Loucy (cell line): ENCODE data around the gene DGCR2.

ENCODE experiments used
- CTCF ChIP-seq: fragments of 200-600 bp; sonication (generic); conservative IDR thresholded peaks from 2 replicates; pipeline ENCODE4 v1.5.1; 2014; ENCODE audit warnings: mild to moderate bottlenecking, antibody characterized with exemption, low read length
- EZH2phosphoT487 ChIP-seq: fragments of 200-600 bp; IDR thresholded peaks from 2 replicates; pipeline ENCODE4 v1.6.1; 2018; ENCODE audit warnings: antibody characterized with exemption, mild to moderate bottlenecking, moderate library complexity, borderline replicate concordance

GRCh38 chr22:18997925-18998315 lies 124.3 kb downstream of the DGCR2 start:
- TF ChIP-seq CTCF (no peak), EZH2phosphoT487 (no peak)
